ENCODE results near the gene SCN2B. TPM values are rescaled to one million over a fixed set of nuclear protein-coding genes. Genes with fewer than 3 reads are reported as not detected.
A peak's percentile ranks its signal among the peaks of the same experiment; 100 is the strongest.

The SCN2B gene
- total RNA-seq, 1 donor from 2014 or later, result 2.7 TPM

DNA sequence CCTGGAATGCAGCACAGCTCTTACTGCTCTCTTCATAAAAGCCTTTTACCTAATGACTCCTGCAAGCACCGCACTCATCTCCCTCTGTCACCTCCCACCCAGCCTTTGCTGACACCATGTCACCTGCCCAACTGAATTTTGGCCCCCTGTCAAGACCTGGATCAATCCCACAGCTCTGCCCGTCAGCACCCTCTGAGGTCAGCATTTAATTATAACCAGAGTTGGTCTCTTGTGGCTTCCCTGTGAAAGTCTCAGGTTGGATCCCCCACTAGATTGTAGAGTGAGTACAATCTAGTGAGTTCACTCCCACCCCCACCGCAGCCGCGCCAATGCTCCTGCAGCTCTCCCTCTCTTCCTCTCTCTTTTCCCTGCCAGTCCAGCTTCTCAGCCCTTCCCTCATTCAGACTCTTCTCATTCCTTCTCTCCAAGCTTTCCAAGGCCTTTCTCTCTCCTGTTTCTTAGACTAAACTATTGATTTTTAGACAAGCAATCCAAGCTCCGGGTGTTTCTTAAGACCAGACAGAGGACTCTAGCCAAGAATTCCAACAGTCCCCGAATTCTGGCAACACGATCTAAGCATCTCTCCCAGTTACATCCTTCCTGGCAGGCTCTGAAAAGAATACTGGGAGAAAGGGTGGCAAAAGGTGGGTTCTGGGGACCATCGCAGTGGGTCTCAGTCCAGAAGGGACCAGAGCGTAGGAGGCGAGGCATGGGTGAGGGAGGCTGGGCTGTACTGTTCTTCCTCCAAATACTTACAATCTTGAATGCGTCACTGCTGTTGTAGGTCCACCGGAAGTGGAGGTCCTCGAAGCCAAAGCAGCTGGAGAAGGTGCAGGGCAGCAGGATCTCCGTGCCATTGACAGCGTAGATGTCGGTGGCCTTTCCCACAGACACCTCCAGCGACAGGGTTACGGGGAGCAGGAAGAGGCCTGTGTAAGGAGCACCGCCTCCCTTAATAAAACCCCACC is 31.9 kb downstream of the SCN2B start:
- DNase-seq (ENCODE audit: low spot score), result peak; percentile 46
- intact Hi-C loops (cut with DNase I), result no loop called here
- ATAC-seq, result no peak

DNA sequence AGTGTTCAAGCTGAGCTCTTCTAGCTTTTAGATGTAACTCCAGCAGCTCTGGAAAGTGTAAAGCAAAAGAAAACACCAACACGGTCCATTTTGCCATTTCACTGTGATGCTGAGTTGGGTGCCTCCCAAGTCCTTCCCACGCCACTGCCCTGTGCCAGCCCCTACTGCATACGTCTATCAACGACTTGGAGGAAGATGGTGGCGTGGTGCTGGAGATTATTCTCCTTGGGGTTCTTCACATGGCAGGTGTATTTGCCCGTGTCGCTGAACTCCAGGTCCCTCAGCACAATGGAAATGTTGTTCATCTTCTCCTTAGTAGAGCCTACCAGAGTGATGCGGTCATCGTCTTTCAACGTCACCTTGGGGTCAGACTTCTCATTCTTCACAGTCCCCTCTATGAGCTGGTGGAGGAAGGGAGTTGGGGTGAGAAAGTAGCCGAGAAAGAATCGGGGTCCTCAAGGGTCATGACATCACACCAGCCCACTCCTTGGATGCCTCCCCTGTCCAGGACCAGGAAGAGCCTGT is 32.7 kb downstream of the SCN2B start:
- intact Hi-C loops (cut with DNase I), result no loop called here

DNA sequence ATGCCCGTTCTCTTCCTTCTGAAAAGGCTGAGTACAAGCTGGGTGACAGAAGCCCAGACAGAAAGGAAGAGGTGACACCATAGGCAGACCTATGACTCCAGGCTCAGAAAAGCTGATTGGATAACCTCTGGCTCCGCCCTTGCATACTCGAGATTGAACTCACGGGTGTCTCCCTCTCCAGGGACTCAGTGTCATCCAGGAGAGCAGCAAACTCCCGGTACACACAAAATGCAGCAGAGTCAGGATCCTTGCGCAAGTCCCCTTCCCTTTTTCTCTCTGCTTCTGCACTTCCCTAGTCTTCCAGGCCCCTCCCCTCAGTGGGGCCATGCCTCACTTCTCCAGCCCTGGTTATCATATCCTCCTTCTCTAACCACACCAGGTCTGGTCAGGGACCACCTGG is 33.6 kb downstream of the SCN2B start:
- intact Hi-C loops (cut with DNase I), result no loop called here
- ATAC-seq (no peak), DNase-seq (ENCODE audit: low spot score) (peak; percentile 53)

More for the DNA sequence above, 32.7 kb downstream of the SCN2B start:
- DNase-seq (ENCODE audit: low spot score), result peak; percentile 26
- no peak for ATAC-seq

DNA sequence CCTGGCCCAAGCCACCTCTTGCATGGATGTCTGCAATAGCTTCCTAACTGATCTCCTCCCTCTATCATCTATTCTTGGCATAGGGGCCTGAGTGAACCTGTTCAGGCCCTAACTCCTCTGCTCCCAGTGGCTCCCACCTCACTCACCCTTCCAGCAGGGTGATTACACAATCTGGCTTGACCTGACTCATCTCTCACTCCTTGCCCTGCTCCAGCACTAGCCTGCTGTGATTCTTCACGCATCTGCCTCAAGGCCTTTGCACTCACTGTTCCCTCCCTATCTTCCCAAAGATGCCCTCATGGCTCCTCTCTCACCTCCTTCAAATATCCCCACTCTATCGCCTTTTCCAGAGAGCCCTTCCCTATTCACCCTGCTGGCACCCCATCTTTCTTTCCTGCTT is 34.4 kb downstream of the SCN2B start:
- intact Hi-C loops (cut with DNase I), result no loop called here
- ATAC-seq (no peak), DNase-seq (ENCODE audit: low spot score) (peak; percentile 5)

DNA sequence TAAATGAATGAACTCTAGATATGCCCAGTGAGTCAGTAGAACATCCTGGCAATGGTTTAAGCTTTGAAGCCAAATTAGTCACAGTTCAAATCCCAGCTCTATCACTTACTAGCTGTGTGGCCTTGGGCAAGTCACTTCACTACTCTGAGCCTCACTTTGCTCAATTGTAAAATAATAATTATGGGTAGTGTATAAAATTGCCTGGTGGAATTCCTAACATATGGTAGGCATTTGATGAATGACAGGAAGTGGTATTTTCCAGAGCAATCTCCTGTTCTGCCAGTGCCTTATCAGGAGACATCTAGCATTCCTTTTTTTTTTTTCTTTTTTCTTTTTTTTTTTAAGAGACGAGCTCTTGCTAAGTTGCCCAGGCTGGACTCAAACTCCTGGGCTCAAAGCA is 36.9 kb downstream of the SCN2B start:
- intact Hi-C loops (cut with DNase I), result no loop called here
- ATAC-seq (no peak), DNase-seq (ENCODE audit: low spot score) (no peak)

DNA sequence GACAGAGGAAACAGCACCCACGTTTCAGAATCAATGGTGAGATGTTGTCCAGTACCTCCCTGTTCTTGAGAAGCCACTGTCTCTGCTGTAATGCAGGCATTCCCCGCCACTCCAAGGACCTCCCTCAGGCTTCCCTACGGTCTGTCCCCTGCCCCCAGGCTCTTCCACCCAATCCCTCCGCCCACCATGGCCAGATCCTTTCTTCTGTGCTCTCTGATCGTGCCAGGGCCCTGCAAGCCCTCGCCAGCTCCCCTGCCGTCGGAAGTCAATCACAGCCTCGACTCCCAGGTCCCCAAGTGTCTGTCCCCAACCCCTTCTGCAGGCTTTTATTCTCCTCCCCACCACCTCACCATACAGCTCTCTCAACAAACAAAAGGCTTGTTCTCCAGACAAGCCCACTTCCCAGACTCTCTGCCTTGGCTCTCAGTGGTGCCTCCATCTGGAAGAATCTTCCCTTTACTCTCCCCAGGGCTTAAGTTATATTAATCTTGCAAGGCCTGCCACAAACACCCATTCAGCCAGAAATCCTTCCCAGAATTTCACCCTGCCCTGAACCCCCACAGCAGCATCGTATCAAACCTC is 37.5 kb downstream of the SCN2B start:
- ATAC-seq (no peak), DNase-seq (ENCODE audit: low spot score) (peak; percentile 41)
- intact Hi-C loops (cut with DNase I), result no loop called here

DNA sequence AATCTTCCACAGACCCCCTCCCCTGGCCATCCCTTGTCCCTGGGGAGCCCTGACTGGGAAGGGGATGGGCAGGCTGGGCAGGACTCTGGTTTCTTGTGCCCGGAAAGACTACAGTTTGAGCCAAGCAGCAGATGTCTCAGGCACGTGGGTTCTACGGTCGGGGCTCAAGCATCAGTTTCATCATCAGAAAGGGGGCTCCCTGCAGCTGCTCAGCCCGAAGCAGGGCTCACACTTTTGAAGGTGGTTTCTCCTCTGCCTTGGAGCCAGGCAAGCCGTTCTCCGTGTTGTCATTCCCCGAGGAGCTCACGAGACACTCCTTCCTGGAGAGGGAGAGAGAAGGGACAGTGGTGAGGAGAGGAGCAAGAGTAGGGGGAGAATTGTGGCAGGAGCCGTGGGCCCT is 39.6 kb downstream of the SCN2B start:
- DNase-seq (ENCODE audit: low spot score) (peak; percentile 37), ATAC-seq (no peak)
- intact Hi-C loops (cut with DNase I), result no loop called here

DNA sequence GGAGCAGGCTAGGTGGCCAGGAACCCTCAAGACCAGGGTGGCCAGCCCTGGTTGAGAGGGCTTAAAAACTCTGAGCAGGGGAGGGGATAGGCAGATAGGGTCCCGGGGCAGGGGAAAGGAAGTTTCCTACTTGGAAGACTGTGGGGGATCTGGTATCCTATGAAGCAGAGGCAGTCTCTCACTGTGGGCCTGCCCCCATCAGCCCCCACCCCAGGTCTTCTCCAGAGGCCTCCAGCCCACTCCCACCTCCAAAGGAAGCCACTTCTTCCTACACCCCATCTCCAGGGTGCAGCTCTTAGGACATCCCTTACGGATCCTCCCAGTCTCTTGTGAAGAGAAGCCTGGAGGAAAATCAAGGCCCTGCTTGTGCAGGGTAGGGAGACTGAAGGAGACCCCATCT is 40.1 kb downstream of the SCN2B start:
- intact Hi-C loops (cut with DNase I), result no loop called here
- DNase-seq (ENCODE audit: low spot score), result no peak
- no peak for ATAC-seq

DNA sequence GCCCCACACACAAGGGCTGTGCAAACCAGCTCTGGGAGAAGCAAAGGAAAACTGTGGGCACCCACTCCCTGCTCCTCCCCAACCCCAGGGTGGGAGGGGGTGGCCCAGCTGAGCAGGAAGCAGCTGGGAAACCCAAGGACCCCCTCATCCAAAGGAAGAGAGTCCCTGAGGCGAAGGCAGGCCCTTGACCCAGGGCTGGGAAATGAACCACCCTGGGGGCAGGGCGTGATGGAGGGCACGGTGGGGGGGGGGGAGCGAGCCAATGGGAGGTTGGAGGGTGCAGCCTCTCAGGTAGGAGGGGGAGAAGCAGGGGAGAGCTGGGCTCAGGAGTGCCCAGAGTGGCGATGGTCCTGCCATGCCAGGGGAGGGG is 40.7 kb downstream of the SCN2B start:
- peak; percentile 22 for DNase-seq (ENCODE audit: low spot score)
- ATAC-seq, result no peak
- intact Hi-C loops (cut with DNase I), result no loop called here

DNA sequence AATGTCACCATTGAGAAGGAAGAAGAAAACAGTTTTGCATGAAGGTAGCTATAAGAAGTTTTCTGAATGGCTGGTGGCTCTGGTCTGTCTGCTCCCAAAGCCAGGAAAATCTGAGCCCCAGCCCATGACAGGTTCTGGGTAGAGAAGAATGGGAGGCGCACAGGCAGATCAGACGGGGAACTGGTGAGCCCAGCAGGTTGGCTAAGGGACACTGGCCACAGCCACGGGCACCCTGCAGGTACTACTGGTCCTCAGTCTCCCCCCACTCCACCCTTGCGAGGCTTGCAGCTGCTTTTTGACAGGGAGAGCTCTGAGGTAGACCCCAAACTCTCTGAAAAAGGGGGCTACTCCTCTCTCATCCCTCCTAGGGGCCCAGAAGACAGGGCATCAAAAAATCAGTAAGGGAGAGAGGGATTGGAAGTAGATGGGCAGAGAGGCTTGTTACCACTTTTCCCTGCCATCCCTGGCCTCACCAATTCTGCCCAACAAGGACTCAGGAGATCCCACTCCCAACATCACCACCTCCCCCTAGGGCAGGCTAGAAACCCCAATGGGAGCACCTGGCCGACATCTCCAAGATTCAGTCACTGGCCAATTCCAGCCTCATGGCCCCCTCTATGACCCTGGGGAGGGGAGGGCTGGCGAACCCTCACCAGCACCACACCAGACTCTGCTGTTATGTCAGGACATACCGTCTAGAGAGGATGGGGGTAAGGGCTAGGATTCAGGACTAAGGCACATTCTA is 41.2 kb downstream of the SCN2B start:
- peak; percentile 35 for DNase-seq (ENCODE audit: low spot score)

DNA sequence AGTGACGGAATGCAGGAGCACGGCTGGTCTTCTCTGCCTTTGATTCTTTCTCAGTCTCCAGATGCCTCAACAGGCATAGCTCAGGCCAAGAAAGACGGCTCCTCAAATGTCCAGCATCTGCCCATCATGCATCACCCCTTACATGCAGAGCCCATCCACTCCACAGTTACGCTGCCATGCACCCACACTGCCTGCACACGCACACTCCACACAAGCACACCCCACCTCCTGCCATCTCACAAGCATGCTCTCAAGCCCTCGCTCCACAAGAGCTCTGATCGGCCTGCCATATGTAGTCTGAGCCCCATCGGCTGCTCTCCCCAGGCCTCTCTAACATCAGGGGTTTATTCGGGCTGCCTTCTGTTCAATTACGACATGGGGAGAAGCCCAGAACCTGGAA is 42.6 kb downstream of the SCN2B start:
- ATAC-seq, result no peak
- intact Hi-C loops (cut with DNase I), result no loop called here
- DNase-seq (ENCODE audit: low spot score), result peak; percentile 38

More for the DNA sequence above, 41.2 kb downstream of the SCN2B start:
- intact Hi-C loops (cut with DNase I), result no loop called here
- ATAC-seq, result no peak

DNA sequence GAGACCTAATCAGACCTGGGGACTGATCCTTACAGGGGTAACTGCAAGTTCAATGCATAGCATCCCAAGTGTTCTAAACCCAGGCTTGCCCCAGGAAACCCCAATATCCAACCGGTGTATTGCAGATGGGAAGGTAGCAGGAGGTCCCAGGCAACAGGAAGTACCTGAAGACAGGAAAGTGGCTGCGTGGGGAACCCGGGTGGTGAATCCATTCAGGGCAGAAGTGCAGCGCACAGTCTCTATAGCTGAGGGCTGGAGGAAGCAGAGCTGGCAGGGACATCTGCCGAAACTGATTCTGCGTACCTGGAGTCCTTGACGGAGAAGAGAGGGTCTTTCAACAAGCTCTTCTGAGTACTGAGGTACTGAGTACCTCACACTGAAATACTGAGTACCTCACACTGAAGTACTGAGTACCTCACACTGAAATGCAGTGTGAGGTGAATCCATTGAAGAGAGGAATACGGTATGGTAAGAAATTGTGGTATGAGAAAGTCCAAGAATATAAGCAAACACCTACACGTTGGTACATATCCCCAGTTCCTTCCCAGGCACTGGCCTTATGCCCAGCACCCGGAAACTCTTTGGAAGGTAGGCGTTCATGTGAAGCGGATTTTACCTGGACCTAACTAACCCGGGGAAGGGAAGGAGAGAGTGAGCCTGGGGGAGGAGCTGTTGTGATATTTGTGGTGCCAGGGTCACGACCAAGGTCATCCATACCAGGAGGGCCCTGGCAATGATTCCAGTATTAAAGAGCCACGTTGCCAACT is 43.9 kb downstream of the SCN2B start:
- ATAC-seq (no peak), DNase-seq (ENCODE audit: low spot score) (peak; percentile 39)
- intact Hi-C loops (cut with DNase I), result no loop called here

DNA sequence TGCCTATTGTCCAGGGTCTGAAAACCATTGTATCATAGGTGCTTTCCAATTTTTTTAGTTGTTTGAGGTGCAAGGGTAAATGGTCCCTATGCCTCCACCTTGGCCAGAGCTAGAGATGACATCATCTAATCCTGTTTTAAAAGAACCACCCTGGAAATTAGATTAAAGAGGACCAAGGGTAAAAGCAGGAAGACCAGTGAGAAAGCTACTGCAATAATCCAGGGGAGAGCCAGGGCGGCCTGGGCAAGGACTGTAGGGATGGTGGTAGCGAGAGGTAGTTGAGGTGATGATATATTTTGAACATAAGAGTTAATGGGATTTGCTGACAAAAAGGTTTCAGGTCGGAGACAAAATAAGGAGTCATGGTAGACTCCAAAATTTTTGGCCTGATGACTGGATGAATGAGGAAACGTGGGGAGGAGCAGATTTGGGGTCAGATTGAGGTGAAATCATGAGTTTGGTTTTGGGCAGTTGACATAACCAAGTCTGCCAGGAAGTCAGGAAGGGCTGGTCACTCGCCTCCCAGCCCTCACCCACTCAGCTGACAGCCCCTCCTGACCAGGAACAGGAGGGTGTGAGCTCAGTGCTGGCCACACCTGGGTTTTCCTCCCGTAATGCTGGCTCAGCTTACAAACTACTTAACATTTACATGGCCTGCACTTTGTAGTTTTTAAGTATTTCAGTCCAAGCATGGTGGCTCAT is 46.8 kb downstream of the SCN2B start:
- ATAC-seq, result no peak
- peak; percentile 19 for DNase-seq (ENCODE audit: low spot score)
- intact Hi-C loops (cut with DNase I), result no loop called here

DNA sequence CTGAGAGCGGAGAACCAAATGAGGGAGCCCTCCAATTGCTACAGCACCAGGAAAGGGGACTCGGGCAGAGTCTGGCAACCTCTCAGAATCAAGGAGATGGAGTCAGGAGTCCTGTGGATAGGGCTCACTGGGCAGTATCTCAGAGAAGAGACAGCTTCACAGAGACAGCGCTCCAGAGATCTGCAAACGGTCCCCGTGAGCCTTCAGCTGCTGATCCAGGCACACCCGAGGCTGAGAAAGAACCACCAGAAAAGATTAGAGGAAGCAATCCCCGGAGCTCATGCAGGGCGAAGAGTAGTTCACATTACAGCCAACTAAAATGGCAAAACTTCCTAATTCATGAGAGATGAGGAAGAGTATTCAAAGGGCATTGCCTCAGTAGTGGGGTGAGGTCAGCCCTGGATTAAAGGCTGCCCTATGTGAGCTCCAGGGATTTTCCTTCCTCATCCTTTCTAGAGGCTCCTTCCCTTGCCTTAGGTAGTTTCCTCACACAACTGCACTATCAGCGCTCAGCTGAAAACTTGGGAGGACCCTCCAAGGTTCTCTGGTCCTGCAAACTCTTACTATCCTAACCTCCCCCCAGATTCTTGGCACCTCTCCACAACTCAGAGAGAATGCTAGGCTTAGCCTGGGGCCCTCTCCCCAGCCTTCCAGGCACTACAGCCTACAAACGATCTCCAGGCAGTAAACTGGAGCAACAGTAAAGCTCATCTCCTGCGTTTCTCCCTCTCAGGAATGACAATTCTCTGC is 47.5 kb downstream of the SCN2B start:
- no peak for ATAC-seq

DNA sequence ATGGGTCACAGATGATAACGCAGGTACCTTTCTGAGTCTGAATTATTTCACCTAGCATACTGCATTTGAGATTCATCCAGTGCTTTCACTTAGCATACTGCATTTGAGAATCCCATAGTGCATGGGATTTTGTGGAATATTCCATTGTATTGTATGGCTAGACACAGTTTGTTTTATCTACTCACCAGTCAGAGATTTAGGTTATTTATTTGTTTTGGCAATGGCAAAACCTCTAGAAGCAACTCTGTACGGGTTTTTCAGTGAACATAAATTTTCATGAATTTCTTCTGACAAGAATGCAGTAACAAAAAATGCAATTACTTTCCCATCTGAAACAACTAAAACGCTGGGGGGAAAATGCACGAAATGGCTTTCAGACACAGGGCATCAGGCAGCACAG is 48.1 kb downstream of the SCN2B start:
- intact Hi-C loops (cut with DNase I), result no loop called here
- DNase-seq (ENCODE audit: low spot score), result no peak
- ATAC-seq, result no peak

More for the DNA sequence above, 47.5 kb downstream of the SCN2B start:
- peak; percentile 44 for DNase-seq (ENCODE audit: low spot score)
- intact Hi-C loops (cut with DNase I), result no loop called here

DNA sequence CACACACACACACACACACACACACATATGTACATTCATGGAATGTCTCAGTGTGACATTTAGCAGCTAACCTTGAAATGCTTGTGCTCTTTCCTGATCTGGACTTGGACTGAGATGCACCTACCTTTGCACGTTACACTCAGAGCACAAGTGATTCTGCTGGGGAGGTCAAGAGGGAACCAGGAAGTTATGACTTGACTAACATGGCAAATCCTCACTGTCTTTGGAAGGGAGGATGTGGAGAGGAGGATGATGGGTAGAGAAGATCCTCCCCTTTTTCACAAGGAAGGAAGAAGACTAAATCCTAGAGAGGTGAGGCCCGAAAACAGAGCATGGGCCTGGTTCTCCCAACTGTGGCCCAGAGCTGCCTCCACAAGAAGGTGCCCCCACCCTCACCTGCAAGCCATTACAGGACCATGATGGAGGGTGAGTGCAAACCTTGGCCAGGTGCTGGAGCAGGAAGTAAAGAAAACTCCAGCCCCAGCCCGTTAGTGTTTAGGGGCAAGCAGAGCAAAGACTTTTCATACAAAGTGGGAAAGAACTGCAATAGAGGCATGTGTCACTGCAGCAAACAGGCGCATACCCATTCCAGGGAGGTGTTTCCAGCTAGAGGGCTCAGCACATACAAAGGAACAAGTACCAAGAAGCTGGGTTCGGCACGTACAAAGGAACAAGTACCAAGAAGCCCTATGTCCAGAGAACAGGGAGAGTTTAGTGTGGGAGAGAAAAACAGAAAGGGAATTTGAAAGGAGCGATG is 50.2 kb downstream of the SCN2B start:
- intact Hi-C loops (cut with DNase I), result no loop called here
- ATAC-seq, result no peak
- DNase-seq (ENCODE audit: low spot score), result peak; percentile 13

Data from sciatic nerve (tissue), 2 donors.